GM19455 (cell line): ENCODE results near the gene CYP4F8.
"Not testable (repeated sequence)": the region's sequence is repeated elsewhere in the genome, so short reads cannot be mapped to it uniquely, and the experiment has no call there.

Source experiments
- ATAC-seq: cut with Tn5 transposase; IDR thresholded peaks from one replicate; pipeline ENCODE4 v1.9.1; 2021; ENCODE audit not compliant: unreplicated experiment

CYP4F8 gene

DNA sequence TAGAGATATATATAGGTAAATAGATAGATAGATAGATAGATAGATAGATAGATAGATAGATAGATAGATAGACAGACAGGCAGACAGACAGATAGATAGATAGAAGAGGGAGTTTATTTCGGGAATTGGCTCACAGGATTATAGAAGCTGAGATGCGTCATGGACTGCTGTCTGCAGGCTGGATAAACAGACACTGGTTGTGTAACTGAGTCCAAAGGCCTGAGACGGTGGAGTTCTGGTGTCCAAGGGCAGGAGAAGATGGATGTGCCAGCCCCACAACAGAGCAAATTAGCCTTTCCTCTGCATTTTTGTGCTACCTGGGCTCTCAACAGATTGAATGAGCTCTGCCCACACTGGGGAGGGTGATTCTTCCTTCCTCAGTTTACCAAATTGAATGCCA lies 28.4 kb downstream of the CYP4F8 start:
- ATAC-seq = no peak

DNA sequence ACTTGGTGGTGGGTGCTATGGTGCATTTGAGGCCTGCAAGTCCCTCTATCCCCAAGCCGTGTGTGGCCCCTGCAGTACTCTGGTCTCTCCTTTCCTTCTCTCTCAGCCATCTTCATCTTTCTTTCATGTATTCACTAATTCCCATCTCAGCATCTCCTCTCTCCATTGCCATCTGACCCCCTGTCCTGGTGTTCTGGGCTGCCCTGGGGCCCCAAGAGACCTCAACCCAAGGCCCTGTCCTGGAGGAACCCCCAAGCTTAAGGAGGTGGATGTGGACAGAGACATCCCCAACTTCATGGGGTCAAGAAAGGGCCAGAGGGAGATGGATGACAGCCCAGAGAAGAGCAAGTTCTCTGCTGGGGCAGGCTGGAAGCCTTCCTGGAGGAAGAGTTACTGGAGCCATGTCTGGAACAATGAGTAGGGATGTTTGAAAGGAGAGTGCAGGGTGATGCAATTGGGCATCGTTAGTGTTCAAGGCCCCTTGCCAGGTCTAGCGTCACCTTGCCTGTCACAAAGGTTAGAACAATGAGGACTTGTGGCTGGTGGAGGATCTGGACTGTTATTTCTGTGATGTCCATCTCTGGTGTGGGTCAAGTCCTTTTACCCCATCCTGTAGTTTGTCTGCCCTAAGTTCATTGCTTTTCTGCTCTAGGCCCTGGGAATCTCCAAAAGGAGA lies 29.2 kb downstream of the CYP4F8 start:
- ATAC-seq = no peak

DNA sequence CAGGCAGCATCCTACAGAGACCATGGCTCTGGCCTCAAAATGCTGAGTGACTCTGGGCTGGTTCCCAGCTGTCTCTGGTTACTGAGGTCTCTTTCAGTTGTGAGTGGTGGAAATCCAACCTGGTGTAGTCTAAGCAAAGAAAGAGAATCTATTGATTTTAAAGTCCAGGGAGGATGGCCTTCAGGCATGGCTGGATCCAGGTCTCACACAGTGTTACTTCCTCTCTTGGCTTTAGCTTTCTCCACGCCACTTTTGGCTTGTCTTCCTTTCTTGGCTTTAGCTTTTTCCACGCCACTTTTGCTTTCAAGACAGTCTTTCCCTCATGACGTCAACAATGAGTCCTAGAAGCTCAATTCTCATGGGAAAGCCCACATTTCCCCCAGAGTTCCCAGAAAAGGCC lies 29.8 kb downstream of the CYP4F8 start:
- ATAC-seq = no peak

DNA sequence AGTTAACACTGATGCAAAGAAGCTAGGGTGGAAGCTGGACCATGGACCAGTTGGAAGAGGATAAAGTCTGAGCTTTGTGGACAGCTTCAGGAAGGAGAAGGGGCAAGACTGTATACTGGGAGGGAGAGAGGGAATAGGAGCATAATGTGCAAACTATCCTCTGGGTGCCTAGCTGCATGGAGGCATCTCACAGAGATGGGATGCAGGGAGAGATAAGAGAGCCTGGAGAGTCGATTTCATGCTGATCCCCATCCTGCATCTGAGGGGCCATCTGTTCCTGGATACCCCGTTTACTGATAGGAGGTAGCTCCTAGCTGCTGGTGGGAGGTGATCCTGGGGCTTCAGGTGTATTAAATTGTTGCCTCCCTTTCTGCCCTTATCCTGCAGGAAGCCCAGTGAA lies 34.5 kb downstream of the CYP4F8 start:
- ATAC-seq = no peak

DNA sequence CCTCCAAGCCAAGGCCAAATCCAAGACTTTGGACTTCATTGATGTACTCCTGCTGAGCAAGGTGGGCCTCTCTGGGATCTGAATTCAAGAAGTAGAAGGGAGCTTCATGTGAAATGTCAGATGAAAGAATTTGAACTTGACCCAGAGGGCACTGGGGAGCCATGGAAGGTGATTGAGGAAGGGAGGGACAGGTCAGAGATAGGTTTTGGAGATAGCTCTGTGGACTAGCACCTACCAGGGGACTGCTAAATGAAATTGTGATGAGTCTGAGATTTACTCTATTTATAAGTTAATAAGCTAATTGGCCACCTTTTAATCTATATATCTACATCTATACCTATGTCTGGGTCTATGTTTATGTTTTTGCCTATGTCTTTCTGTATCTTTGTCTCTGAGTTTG lies 35.1 kb downstream of the CYP4F8 start:
- not testable (repeated sequence) for ATAC-seq

DNA sequence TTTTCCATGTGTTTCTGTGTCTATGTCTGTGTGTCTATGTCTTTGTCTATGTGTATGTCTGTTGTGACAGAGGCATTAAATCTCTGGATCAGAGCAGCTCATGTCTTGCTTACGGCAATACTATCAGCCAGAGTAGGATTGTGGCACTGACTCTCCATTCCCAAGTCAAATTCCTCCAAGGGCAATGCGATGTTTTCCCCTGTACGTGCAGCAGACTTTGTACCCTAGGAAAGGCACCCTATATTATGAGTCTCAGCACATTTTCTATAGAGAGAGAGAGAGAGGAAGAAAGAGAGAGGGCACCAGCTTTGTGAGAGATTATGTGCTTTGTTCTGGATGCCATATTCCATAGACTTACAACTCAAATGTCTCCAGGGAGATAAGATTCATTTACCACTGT lies 36.8 kb downstream of the CYP4F8 start:
- no peak for ATAC-seq

DNA sequence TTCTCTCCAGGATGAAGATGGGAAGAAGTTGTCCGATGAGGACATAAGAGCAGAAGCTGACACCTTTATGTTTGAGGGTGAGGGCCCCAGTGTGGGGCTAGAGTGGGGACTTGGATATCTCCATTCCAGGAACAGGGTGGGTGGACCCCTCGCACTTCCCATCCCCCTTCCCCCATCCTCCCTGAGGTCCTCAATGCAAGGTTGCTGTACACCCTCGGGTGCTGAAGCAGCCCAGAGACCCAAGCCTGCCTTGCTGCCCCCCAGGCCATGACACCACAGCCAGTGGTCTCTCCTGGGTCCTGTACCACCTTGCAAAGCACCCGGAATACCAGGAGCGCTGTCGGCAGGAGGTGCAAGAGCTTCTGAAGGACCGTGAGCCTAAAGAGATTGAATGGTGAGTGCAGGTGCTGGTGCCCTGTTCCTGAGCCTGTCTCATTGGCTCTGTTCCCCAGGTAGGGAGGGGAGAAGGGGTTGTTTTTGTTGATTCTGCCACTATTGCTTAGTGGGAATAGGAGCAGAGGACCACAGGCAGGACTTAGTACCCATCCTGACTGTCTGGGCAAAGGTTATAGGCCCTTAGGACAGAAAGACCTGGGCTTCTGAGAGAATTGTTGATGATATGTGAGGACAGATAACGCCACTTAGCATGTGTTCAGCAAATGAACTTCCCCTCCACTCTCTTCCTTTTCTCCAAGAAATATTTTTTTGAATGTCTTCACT lies 37.7 kb downstream of the CYP4F8 start:
- ATAC-seq = no peak

DNA sequence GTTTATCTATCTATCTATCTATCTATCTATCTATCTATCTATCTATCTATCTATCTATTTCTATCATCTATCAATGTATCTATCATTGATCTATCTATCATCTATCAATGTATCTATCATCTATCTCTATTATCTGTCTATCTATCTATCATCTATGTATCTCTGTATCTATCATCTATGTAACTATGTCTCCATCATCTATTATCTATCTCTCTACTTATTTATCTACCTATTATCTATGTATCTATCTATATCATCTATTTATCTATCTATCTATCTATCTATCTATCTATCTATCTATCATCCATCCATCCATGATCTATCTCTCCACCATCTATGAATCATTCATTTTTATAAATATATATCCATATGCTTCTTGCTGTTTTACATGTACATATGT lies 41.4 kb downstream of the CYP4F8 start:
- ATAC-seq = no peak

DNA sequence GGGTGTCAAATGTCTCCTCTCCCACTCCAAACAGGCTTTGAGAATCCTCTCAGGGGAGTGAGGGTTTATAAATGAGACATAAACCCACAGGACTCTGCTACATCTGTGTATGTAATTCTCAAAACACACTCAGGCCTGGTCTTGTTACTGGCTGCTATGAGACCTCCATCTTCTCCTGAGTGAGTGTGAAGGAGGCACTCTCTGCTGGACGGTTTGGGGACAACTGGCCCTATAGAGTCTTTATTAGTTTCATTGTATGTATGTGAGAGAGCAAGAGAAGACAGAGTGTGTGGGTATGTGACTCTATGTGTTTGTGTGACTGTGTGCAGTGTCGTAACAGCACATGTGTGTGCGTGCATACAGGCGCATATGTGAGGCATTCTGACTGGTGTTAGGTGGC lies 48.2 kb downstream of the CYP4F8 start:
- ATAC-seq = no peak

DNA sequence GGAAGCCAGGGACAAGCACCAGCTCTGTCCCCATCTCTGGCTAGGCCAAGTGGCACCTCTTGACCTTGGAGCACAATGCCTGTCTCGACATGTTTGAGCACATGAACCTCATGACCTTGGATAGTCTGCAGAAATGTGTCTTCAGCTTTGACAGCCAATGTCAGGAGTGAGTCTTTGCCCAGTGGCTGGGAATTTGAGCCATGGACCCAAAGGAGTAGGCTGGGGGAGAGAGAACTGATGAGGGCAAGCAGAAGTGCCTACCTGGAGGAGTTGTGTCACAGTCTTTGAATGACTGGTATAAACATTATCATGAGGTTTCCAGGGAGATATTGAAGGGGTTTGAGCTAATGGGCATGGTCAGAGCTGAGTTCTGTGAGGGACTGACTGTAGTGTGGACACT lies 51.2 kb downstream of the CYP4F8 start:
- ATAC-seq = no peak

DNA sequence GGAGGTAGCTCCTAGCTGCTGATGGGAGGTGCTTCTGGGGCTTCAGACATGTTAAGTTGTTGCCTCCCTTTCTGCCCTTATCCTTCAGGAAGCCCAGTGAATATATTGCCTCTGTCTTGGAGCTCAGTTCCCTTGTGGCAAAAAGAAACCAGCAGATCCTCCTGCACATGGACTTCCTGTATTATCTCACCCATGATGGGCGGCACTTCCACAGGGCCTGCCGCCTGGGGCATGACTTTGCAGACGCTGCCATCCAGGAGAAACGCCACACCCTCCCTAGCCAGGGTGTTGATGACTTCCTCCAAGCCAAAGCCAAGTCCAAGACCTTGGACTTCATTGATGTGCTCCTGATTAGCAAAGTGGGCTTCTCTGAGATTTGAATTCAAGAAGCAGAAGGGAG lies 51.9 kb downstream of the CYP4F8 start:
- no peak for ATAC-seq

DNA sequence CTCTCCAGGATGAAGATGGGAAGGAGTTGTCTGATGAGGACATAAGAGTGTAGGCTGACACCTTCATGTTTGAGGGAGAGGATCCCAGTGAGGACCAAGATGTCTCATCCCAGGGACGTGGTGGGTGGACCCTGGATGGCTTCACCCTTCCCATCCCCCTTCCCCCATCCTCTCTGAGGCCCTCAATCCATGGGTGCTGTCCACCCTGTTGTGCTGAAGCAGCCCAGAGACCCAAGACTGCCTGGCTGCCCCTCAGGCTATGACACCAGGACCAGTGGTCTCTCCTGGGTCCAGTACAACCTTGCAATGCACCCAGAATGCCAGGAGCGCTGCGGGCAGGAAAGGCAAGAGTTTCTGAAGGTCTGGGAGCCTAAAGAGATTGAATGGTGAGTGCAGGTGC lies 54.4 kb downstream of the CYP4F8 start:
- no peak for ATAC-seq

DNA sequence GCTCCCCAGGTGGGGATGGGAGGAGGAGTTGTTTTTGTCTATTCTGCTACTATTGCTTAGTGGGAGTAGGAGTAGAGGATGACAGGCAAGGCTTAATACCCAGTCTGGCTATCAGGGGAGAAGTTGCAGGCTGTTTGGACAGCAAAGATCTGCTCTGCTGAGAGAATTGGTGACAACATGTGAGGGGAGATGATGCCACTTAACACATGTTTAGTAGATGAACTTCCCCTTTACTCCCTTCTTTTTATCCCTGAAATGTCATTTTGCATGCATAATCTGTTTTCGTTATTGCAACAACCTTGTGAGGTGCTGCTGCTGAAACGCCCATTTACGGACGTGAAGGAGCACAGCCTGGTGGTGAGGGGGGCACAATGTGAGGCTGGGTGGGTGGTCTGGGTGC lies 54.9 kb downstream of the CYP4F8 start:
- no peak for ATAC-seq

DNA sequence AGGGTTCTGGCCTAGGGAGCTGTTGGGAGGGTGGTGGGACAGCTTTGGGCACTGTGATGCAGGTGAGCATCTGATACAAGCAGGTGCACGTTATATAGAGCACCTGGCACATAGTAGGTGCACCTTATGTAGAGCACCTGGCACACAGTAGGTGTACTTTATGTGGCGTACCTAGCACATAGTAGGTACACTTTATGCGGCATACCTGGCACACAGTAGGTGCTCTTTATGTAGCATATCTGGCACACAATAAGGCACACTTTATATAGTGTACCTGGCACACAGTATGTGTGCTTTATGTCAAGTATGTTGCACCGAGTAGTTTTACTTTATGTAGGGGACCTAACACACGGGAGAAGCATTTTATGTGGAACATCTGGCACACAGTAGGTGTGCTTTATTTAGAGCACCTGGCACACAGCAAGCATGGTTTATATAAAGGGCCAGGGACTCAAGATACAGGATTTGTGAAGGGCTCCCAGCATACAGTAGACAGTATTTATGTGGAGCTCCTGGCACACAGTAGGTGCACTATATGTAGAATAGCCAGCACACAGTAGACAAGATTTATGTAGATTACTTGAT lies 56.3 kb downstream of the CYP4F8 start:
- ATAC-seq = no peak

DNA sequence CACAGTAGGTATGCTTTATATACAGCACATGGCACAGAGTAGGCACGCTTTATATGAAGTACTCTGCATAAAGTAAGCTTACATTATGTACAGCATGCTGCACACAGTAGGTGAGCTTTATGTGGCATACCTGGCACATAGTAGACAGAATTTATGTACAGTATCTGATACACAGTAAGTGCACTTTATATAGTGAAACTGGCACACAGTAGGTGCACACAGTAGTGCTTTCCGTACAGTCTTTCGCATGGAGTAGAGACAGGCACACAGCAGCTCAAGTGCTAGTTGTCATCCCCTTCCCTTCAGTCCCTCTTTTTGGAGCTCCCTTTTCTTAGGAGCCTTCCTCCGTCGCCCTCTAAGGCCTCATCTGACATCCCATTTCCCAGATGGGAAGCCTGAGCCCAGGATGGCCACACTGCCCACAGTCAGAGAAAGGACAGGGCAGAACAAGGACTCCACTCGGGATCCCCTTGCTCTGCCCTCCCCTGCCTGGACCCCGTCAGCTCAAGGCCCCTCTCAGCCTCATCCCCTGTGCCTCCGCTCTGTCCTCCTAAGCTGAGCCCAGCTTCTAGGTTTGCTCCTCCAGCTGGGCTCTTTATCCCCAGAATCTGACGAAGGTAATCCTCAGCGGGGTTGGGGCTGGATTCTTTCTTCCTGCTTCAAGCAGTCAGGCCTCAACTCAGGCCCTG lies 57.0 kb downstream of the CYP4F8 start:
- ATAC-seq = no peak

DNA sequence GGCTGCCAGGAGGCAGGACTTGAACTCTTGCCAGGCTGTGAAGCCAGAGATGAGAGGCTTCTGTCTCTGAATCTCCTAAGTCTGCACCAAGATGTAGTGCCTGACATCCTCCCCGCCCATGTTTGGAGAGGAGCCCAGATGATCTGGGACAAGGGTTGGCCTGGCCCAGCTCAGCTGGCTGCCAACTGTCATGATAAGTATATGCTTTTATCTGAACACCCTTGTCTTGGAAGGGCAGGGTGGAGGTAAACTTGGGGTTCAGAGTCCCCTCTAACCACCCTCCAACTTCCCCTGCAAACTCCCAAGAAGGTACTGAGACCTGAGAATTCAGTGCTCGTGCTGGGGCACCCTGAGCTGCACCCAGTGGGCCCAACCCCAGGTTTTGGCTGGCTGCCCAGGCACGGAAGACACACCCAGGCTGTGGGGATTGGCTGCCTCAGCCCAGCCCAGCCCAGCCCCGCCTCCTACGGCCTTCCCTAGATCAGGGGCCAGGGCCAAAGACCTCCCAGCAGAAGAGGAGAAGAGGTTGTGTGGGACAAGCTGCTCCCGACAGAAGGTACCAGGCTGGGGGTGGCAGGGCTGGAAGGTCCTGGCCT lies 57.7 kb downstream of the CYP4F8 start, which contains the start of gene CYP4F12:
Gene CYP4F12 (plus strand): TSS at position 508 of the 596 bp plus-strand sequence. CDS start 443 bp downstream, outside the sequence.
- no peak for ATAC-seq

DNA sequence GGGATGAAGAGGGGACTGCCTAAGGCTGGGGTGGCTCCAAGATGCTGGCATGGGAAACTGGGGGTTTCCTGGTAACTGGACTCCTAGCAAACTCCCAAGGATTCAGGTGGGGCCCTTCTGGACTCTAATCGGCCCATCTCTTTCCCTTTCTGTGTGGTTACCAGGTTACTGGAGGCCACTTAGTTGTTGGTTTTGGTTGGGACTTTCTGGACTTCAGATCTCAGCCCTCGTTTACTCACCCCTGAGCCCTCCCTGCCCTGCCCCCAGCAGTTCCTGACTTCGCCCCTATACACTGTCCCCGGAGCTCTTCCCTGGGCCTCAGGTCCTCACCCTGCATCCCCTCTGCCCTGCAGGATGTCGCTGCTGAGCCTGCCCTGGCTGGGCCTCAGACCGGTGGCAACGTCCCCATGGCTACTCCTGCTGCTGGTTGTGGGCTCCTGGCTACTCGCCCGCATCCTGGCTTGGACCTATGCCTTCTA lies 58.2 kb downstream of the CYP4F8 start:
- no peak for ATAC-seq

DNA sequence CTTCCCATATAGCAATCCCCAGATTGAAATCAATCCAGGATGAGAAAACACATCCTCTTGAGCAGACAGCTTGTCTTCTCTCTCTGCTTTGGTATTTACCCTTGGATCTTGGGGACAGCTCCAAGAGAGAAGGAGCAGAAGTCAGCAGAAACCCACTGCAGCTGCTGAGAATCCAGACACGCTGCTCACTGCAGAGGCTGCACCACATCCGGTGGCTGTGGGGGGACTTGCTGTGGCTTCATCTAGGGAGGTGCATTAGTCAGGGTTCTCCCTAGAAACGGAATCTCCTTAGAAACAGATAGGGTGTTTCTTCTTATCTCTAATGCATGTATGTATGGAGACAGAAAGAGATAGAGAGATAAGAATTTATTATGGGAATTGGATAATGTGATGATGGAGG lies 60.5 kb downstream of the CYP4F8 start:
- ATAC-seq = no peak

DNA sequence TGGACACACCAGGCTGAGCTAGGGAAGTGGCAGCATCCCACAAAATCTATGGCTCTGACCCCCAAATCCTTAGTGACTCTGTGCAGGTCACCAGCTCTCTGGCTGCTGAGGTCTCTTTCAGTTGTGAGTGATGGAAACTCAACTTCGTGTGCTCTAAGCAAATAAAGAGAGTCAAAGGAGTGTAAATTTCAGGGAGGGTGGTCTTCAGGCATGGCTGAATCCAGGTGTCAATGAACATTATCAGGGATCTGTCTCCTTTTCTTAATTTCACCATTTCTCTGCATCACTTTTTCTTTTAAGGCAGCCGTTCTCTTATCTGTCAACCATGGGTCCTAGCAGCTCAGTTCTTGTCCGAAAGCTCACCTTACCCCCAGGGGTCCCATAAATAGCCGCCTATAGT lies 64.1 kb downstream of the CYP4F8 start:
- no peak for ATAC-seq

DNA sequence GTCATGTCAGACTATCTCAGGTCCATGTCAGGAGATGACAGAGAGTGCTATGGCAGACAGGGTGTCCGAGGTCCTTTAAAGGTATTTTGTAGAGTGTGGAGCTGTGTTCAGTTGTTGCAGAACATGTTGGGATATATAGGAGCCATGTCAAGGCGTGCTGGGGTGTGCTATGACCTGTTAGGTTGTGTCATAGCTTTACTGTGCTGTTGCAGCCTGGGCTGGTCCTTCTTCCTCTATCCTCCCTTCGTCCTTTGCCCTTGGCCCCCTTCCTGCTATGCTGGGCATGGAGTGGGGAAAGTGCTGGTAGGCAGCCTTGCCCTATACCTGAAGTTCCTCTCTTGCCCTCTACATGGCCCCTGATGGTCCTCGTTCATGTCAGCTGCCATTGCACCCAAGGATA lies 64.8 kb downstream of the CYP4F8 start:
- not testable (repeated sequence) for ATAC-seq
